Effector memory CD4-positive, alpha-beta T cell (primary cell): ENCODE measurements around the gene POMP.
"Not testable (repeated sequence)": the region's sequence is repeated elsewhere in the genome, so short reads cannot be mapped to it uniquely, and the experiment has no call there.

Experiments used
- DNase-seq, 3 donors: peaks; one replicate each; pipeline ENCODE4 v3.0.0-alpha.2; 2020
- H3K27ac ChIP-seq: 2 replicates; pipeline ENCODE4 v1.7.0; 2013; ENCODE audit warnings: mild to moderate bottlenecking, low read length, moderate library complexity; ENCODE audit not compliant: insufficient read depth, poor library complexity, severe bottlenecking
- H3K27me3 ChIP-seq: replicated peaks from 2 replicates; pipeline ENCODE4 v1.7.0; 2013; ENCODE audit warnings: mild to moderate bottlenecking, low read length; ENCODE audit not compliant: insufficient read depth, control insufficient read depth, poor library complexity, severe bottlenecking
- H3K36me3 ChIP-seq: 2 replicates; pipeline ENCODE4 v1.7.0; 2013; ENCODE audit warnings: mild to moderate bottlenecking, low read length, moderate library complexity; ENCODE audit not compliant: control insufficient read depth, insufficient read depth
- H3K4me1 ChIP-seq: 2 replicates; pipeline ENCODE4 v1.7.0; 2013; ENCODE audit warnings: low read length, mild to moderate bottlenecking; ENCODE audit not compliant: control insufficient read depth, insufficient read depth, poor library complexity, severe bottlenecking
- H3K4me3 ChIP-seq: 2 replicates; pipeline ENCODE4 v1.7.0; 2013; ENCODE audit warnings: low read length, low read depth, mild to moderate bottlenecking; ENCODE audit not compliant: insufficient read depth, poor library complexity, severe bottlenecking
- H3K9me3 ChIP-seq: 2 replicates; pipeline ENCODE4 v1.7.0; 2013; ENCODE audit warnings: mild to moderate bottlenecking, low read length, moderate library complexity; ENCODE audit not compliant: control insufficient read depth

Gene POMP

DNA sequence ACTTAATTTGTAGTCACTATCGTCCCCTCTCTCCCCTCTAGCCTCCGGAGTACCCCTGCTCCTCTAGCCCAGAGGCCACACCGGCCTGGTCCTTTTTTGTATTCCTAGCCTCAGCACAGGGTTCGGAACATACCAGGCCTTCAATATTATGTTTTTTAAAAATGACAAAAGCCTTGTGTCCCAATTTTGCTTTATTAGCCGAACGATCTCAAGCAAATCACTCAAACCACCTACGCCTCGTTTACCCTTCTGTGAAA lies 463 bp upstream of the POMP start:
- no peak for DNase-seq
- H3K27ac ChIP-seq, result peak overlapping the region; percentile 94
- no peaks in the 10 kb centered on the region for H3K9me3 ChIP-seq
- H3K27me3 ChIP-seq, result no peaks in the 10 kb centered on the region
- peaks cover 17% of the 10 kb centered on the region for H3K4me1 ChIP-seq
- H3K4me3 ChIP-seq, result peak overlapping the region; percentile 92
- peaks cover 4% of the 10 kb centered on the region for H3K36me3 ChIP-seq

DNA sequence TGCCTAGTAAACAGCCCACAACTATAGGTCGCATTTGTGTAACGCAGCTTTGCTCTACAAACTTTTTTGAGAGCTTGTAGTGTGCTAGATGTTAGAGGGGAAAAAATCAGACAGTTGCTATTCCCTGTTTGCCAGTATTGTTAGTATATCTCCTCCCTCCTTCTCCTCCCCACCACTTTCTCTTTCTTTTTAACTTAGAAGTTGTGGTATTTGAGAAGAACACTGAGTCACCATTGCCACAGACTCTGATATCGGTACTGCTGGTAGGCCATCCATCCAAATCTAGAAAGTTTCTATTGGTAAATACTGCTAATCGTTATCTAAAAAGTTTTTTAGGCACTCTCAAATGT lies 666 bp downstream of the POMP start:
- H3K9me3 ChIP-seq, result no peaks in the 10 kb centered on the region
- DNase-seq, result no peak

DNA sequence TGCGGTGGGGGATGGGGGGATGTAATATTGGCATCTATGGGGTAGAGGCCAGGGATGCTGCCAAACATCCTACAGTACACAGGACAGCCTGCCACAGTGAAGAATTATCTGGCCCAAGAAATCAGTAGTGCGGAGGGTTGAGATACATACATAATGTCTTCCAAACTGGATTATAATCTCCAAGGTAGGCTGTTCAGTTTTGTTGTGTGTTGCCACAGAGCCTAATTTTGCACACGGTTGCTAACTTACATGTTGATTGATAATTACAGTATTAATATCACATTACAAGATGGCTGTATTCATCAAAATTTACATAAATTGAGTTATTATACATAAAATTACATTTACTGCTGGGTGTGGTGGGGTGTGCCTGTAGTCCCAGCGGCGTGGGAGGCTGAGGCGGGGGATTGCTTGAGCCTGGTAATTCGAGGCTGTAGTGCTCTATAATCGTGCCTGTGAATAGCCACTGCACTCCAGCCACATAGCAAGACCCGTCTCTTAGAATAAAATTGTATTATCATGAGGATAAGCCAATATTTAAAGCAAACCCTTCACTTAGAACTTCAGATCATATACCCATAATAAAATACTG lies 8.1 kb downstream of the POMP start:
- H3K27ac ChIP-seq, result no peak overlapping the region
- no peak for DNase-seq
- H3K4me1 ChIP-seq, result no peaks in the 10 kb centered on the region
- H3K36me3 ChIP-seq, result peaks cover 75% of the 10 kb centered on the region
- H3K27me3 ChIP-seq, result no peaks in the 10 kb centered on the region
- H3K4me3 ChIP-seq, result no peak overlapping the region
- H3K9me3 ChIP-seq, result no peaks in the 10 kb centered on the region

More for the DNA sequence above, 666 bp downstream of the POMP start:
- H3K27me3 ChIP-seq, result no peaks in the 10 kb centered on the region
- H3K27ac ChIP-seq, result peak overlapping the region; percentile 94
- H3K36me3 ChIP-seq, result peaks cover 14% of the 10 kb centered on the region
- peak overlapping the region; percentile 92 for H3K4me3 ChIP-seq
- H3K4me1 ChIP-seq, result peaks cover 17% of the 10 kb centered on the region

DNA sequence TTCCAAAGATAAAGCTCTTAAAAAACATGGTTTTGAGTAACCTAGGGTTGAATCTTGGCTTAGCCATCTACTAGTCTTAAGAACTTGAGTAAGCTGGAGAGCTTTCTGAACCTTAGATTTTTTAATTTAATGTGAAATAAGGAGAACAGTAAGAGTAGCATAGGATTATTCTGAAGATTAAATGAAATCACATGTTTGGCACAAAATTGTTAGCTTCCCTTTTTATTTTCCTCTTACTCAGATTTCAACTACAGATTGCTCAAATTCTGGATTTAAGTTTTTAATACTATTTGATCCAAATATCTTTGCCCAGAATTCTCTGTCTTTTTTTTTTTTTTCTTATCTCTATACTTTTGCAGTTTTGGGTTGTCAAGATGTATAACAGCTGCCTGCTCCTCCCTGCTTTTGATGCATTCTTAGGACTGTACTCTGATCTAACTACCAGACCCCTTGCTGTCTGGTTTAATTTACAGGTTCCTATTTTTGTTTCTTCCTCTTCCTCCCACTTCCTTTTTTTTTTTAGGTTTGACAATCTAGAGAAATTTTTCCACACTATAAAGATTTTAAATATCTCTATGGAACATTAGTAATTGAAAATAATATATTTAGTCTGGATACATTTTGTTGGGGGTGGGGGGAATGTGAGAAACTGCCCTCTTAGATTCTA lies 12.3 kb downstream of the POMP start:
- Histone ChIP-seq H3K27me3 (no peaks in the 10 kb centered on the region), H3K4me1 (no peaks in the 10 kb centered on the region), H3K4me3 (no peak overlapping the region), H3K27ac (no peak overlapping the region), H3K36me3 (peaks cover 76% of the 10 kb centered on the region), H3K9me3 (no peaks in the 10 kb centered on the region)
- DNase-seq, result no peak

DNA sequence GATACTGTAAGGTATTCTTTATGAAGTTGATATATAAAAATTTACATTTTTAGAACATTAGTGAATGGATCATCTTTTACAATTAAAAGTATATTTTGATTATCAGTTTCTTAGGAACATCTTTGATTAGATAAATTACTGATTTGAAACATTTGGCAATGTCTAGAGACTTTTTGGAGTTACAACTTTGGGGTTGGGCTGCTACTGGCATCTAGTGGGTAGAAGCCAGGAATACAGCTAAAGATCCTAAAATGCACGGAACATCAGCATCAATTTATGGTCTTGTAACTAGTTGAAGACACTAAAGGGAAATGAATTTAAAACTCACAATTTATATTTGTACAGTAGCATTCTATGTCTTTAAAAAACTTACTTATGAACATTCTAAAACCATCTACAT lies 19.9 kb downstream of the POMP start:
- Histone ChIP-seq H3K4me1 (no peaks in the 10 kb centered on the region), H3K36me3 (peaks cover 35% of the 10 kb centered on the region), H3K9me3 (no peaks in the 10 kb centered on the region), H3K27ac (no peak overlapping the region), H3K27me3 (no peaks in the 10 kb centered on the region), H3K4me3 (no peak overlapping the region)
- no peak for DNase-seq

DNA sequence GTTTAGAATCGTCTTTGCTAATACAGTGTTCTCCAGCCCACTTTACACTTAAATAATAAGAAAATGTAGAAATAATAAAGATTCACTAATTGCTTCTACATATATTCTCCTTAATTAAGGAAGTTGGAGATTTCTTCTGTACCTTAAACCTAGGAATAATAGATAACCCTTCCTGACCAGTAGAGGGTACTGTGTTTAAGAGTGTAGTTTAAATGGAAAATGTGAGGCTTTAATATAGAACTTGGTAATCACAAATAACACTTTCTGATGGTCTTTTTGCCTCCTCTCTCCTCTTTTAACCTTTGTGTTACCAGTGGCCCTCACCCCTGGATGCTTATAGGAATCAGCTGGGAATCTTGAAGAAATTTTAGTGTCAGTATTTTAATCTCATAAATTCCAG lies 20.7 kb downstream of the POMP start:
- no peak overlapping the region for H3K4me3 ChIP-seq
- no peaks in the 10 kb centered on the region for H3K9me3 ChIP-seq
- no peak for DNase-seq
- H3K4me1 ChIP-seq, result no peaks in the 10 kb centered on the region
- peaks cover 27% of the 10 kb centered on the region for H3K36me3 ChIP-seq
- H3K27me3 ChIP-seq, result no peaks in the 10 kb centered on the region
- no peak overlapping the region for H3K27ac ChIP-seq

DNA sequence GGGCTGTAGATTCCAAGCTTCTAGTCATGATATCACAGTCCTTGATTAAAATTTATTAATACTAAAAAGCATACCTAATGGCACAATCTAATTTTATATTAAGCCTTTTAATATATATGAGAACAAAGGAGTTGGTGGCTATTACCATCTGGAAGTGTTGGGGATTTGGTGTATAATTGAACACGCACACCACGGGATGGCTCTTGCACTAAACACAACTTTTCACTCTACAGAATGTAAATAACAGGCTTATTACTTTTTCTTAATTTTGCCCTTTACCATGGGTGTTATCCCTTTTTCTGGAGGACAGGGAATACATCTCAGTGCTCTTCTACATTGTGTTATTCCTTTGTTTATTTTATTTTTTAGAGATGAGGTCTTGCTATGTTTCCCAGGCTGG lies 21.6 kb downstream of the POMP start:
- H3K9me3 ChIP-seq, result no peaks in the 10 kb centered on the region
- H3K4me1 ChIP-seq, result no peaks in the 10 kb centered on the region
- no peak overlapping the region for H3K27ac ChIP-seq
- no peak for DNase-seq
- no peaks in the 10 kb centered on the region for H3K27me3 ChIP-seq
- peaks cover 18% of the 10 kb centered on the region for H3K36me3 ChIP-seq
- no peak overlapping the region for H3K4me3 ChIP-seq

DNA sequence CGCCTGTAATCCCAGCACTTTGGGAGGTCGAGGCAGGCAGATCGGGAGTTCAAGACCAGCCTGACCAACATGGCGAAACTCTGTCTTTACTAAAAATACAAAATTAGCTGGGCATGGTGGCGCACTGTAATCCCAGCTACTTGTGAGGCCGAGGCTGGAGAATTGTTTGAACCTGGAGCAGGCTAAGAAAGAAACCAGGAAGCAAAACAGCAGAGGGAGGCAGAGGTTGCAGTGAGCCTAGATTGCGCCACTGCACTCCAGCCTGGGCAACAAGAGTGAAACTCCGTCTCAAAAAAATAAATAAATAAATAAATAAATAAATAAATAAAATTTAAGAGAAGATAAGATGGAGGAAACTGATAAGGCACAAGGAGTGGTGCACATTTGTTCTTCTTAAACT lies 24.2 kb downstream of the POMP start:
- H3K36me3 ChIP-seq, H3K4me1 ChIP-seq, H3K9me3 ChIP-seq, H3K27ac ChIP-seq, H3K4me3 ChIP-seq, DNase-seq, H3K27me3 ChIP-seq: not testable (repeated sequence)

DNA sequence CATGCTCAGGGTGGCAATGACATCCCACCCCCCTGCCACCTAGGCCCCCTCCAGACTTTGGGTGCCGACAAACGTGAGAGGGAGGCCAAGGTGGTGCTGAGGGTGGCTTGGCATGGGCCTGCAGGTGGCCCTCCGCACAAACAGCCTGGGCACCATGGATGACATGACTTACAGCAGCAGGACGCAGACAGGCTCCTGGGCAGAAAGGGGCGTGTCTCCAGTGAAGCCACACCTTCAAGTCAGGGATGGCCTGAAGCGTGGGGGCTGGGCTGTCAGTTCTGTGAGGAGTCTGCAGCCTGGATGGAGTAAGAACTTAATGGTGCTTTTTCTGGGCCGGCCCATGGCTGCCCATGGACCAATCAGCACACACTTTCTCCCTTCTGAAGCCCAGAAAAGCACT lies 25.3 kb downstream of the POMP start:
- H3K27me3 ChIP-seq, result no peaks in the 10 kb centered on the region
- no peaks in the 10 kb centered on the region for H3K4me1 ChIP-seq
- H3K9me3 ChIP-seq, result no peaks in the 10 kb centered on the region
- no peak for DNase-seq
- no peak overlapping the region for H3K4me3 ChIP-seq
- H3K27ac ChIP-seq, result no peak overlapping the region
- H3K36me3 ChIP-seq, result peaks cover 5% of the 10 kb centered on the region

DNA sequence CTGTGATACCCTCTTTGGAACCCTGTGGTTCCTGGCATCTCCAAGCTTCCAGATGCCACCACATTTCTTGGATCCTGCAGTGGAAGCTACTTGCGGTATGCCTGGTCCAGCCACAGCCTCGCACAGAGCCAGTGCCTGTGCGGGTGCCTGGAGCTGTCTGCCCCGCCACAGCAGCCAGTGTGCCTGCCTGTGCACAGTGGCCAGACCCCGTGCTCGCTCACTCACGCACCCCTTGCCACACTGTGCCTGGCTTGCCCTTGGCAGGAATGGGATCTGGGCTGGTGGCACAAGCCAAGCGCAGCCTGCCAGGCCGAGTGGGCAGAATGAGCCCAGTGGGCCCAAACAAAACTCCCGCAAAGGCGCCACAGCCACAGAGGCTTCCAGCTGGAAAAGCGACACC lies 26.2 kb downstream of the POMP start:
- H3K9me3 ChIP-seq, result no peaks in the 10 kb centered on the region
- H3K4me1 ChIP-seq, result no peaks in the 10 kb centered on the region
- DNase-seq, result no peak
- no peaks in the 10 kb centered on the region for H3K27me3 ChIP-seq
- H3K27ac ChIP-seq, result no peak overlapping the region
- H3K4me3 ChIP-seq, result no peak overlapping the region
- no peaks in the 10 kb centered on the region for H3K36me3 ChIP-seq
